Left renal cortex interstitium (tissue), 4 donors: ENCODE results near the gene CFHR5. TPM values are rescaled to one million over a fixed set of nuclear protein-coding genes. Genes with fewer than 3 reads are reported as not detected.
"Not testable (repeated sequence)": the region's sequence is repeated elsewhere in the genome, so short reads cannot be mapped to it uniquely, and the experiment has no call there.

Experiments used
- DNase-seq, 4 donors: peaks; one replicate each; pipeline ENCODE4 v3.0.0-alpha.2; 2013; ENCODE audit warnings: low read depth in 4 of 4, low spot score in 2 of 4, missing footprints in 1 of 4
- polyA plus RNA-seq, 4 donors: library from polyadenylated mRNA; unstranded; fragments of 120-200 nt; gene quantifications; one replicate each; pipeline ENCODE4 v1.2.1, GENCODE V29; 2013; ENCODE audit not compliant: insufficient read length in 4 of 4

Gene CFHR5
- polyA plus RNA-seq, result not detected

DNA sequence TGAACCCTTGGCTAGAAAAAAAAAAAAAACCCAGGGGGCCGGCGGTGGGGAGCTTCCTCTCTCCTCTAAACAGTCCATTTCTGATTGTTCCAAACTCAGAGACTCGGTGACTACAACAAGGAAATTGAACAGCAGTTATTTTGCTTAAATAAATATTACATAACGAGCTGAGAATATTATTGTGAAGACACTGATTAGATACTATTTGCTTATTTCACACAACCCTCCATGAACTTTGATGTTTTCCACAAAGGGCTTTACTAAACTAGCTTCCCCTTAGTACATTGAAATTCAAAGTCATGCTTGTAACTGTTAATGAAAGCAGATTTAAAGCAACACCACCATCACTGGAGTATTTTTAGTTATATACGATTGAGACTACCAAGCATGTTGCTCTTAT, at the start of gene CFHR5:
Gene CFHR5 (plus strand): TSS at position 279 of the 400 bp plus-strand sequence. CDS start 109 bp downstream, at position 388.
- no peak for DNase-seq

DNA sequence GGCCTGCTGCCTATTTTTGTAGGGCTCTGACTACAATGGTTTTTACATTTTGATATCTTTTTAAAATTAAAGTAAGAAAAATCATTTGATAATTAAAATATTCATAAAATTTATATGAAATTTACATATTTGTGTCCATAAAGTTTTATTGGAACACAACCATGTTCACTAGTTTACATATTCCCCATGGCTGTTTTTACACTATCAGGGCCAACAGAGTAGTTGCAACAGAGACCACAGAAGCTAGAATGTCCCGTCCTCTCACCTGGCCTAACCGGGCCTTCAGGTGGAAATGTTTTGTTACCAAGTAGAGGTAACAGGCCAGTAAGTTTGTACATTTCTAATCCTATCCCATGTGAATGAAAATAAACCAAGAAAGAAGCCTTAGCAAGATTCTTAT, 44.5 kb upstream of the CFHR5 start:
- DNase-seq, result not testable (repeated sequence)

GRCh38 chr1:196933531-196934189, 43.7 kb upstream of the CFHR5 start:
- no peak for DNase-seq

GRCh38 chr1:196941474-196941873, 35.9 kb upstream of the CFHR5 start:
- DNase-seq, result not testable (repeated sequence)

DNA sequence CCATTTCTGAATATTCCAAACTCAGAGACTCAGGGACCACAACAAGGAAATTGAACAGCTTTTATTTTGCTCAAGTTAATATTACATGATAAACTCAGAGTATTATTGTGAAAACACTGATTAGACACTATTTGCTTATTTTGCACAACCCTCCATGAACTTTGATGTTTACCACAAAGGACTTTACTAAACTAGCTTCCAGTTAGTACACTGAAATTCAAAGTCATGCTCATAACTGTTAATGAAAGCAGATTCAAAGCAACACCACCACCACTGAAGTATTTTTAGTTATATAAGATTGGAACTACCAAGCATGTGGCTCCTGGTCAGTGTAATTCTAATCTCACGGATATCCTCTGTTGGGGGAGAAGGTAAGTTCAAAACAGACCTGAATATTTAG, 33.8 kb upstream of the CFHR5 start, which contains the start of gene CFHR2:
Gene CFHR2 (plus strand): TSS at position 171 of the 400 bp plus-strand sequence. CDS start 143 bp downstream, at position 314.
- DNase-seq, result not testable (repeated sequence)

GRCh38 chr1:196951711-196952394, 25.5 kb upstream of the CFHR5 start:
- DNase-seq, result no peak

DNA sequence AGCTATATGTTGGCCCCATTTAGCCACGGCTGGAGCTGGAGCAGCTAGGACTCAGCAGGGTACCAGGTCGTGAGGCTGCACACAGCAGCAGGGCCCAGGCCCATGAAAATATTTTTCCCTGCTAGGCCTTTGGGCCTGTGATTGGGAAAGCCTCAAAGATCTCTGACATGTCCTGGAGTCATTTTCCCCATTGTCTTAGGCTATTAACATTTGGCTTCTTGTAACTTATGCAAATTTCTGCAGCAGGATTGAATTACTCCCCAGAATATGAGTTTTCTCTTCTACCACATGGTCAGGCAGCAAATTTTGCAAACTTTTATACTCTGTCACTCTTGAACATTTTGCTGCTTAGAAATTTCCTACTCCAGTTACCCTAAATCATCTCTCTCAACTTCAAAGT, 22.6 kb upstream of the CFHR5 start:
- DNase-seq, result no peak

- no peak for DNase-seq
These were observed 21.4 kb upstream of the CFHR5 start for GRCh38 chr1:196955926-196956325.

DNA sequence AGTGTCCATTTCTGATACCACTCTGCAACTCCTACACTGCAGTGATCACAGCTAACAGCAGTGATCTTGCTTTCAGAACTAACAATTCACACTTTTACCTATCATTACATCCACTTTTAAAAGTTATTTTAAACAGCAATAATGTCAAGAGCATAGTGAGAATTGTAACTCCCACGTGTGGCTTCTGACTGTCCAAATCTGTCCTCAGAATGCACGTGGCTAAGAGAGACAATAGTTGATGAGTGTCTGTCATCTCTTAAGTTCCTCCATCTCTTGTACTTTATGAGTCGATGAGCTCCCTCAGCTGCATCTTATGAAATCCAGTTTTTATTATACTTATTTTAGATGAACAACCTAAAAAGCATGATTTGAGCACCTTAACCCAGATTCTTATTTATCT, 16.5 kb upstream of the CFHR5 start:
- no peak for DNase-seq

DNA sequence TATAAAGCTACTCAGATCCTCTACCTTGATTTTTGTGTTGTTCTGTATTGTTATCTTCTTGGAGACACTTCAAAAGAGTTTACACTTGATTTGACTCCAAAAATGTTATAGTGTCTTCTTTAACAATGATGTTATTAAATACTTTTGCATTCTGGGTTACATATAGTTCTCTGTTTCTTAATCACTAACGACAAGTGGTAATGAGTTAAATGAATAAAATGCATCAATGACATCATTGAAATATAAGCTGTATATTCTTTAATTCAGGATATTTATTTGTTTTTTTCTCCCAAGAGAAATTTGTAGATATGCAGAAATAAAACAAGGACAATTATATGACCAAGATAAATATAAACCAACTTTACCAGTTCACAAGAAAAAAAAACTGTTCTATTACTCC, 7.2 kb upstream of the CFHR5 start:
- DNase-seq, result no peak

- DNase-seq, result no peak
These were observed 1.1 kb upstream of the CFHR5 start for GRCh38 chr1:196976278-196976677.

DNA sequence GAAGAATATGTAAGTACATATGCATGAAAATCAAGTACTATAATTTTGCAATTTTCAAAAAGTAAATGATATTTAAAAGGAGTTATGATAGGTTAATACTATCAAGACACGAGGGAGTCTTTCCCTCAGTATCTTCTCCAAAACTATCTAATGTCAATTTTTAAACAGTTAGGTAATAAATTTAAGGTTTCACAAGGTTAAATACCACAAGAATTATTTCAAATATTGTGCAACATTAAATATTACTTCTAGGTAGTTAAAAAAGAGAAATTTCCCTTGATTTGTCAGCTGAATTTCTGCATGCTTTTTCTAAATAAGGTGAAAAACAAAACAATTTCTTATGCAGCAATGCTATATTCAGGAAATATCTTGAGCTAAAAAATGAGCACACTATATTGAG, 3.5 kb downstream of the CFHR5 start:
- no peak for DNase-seq

- DNase-seq, result not testable (repeated sequence)
These were observed 4.9 kb downstream of the CFHR5 start for GRCh38 chr1:196982247-196982646.

GRCh38 chr1:196991919-196992651, 14.7 kb downstream of the CFHR5 start:
- DNase-seq, result peak in 1 of 4 donors; percentile 6

DNA sequence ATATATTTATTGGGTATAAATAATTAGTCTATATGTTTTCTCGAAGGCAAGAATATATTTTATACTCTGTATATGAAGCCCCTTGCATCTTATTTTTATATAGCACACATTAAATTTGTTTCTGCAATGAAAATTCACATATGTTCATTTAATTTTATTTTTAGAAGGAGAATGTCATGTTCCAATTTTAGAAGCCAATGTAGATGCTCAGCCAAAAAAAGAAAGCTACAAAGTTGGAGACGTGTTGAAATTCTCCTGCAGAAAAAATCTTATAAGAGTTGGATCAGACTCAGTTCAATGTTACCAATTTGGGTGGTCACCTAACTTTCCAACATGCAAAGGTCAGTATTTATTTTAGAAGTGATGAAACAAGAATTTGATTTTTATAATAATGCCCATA, 16.6 kb downstream of the CFHR5 start:
- no peak for DNase-seq

DNA sequence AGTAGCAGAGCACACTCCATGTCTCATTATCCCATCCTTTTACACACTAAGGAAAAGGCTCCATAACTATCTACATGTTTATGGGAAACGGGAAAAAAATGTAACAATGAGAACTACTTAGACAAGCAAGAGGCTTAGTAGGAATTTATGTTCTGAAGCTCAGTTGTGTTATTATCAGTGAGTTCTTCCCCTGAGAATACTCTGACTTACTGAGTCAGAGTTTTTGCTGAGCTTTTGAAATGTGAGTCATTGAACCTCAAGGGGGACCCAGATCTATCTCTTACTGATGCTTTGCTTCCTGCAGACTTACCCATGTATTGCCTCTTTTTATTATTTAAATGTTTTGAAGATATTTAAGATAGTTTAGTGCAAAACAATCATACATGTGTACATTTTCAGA, 20.1 kb downstream of the CFHR5 start:
- DNase-seq, result no peak

- DNase-seq, result no peak
These were observed 24.5 kb downstream of the CFHR5 start for GRCh38 chr1:197001828-197002227.

DNA sequence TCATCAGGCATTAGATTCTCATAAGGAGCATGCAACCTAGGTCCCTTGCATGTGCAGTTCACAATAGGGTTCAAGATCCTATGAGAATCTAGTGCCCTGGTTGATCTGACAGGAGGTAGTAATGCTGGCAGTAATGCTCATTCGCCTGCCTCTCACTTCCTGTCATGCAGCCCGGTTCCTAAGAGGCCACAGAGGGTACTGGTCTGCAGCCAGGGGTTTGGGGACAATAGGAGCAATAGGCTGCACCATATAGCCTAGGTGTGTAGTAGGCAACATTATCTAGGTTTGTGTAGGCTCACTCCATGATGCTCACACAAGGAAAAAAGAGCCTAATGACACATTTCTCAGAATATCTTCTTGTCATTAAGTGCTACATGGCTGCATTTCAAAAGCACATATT, 25.8 kb downstream of the CFHR5 start:
- DNase-seq, result no peak

GRCh38 chr1:197008861-197009260, 31.5 kb downstream of the CFHR5 start:
- no peak for DNase-seq

DNA sequence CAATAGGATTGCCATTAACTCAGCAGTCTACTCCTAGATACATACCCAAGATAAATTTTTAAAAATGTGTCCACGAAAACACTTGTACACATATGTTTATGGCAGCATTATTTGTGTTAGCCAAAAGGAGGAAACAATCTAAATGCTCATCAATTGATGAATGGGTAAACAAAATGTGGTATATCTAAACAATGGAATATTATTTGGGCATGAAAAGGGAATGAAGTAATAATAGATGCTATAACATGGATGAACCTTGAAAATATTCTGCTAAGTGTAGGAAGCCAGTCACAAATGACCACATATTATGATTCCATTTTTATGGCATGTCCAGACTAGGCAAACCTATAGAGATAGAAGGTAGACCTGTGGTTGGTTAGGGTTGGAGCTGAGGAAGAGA, 34.3 kb downstream of the CFHR5 start:
- DNase-seq, result no peak

- no peak for DNase-seq
These were observed 35.9 kb downstream of the CFHR5 start for GRCh38 chr1:197013234-197013633.
